ENCODE measurements around the gene AMBP.

GRCh38 chr9:114038724-114039313, 39.3 kb downstream of the AMBP start:
- TF ChIP-seq CTCF (CRISPR knock-in tag; IDR thresholded peaks at IDR 0.05) (no peak), TAF1 (CRISPR knock-in tag; IDR thresholded peaks at IDR 0.05) (no peak), RFX5 (IDR thresholded peaks at IDR 0.05; ENCODE audit: low read depth, low read length) (no peak), RELA (CRISPR knock-in tag; IDR thresholded peaks at IDR 0.05) (no peak), ZNF362 (CRISPR knock-in tag; IDR thresholded peaks at IDR 0.05; ENCODE audit: borderline replicate concordance) (no peak), ARNT (IDR thresholded peaks at IDR 0.05) (no peak), EZH2 (conservative IDR thresholded peaks at IDR 0.05; ENCODE audit: low read depth, low read length) (no peak), PTBP1 (IDR thresholded peaks at IDR 0.05; ENCODE audit: low read depth, low read length, poor library complexity, severe bottlenecking) (no peak), SRF (IDR thresholded peaks at IDR 0.05; ENCODE audit: low read depth, low read length) (no peak), CBX1 (IDR thresholded peaks at IDR 0.05; ENCODE audit: low read depth) (no peak), ZNF318 (CRISPR knock-in tag; IDR thresholded peaks at IDR 0.05) (no peak), GPN1 (CRISPR knock-in tag; IDR thresholded peaks at IDR 0.05; ENCODE audit: borderline replicate concordance) (no peak), PRPF4 (IDR thresholded peaks at IDR 0.05; ENCODE audit: low read depth, low read length, poor library complexity, severe bottlenecking) (no peak)
